NCI-H1417 (cell line): ENCODE results near the gene KLHL29.

ENCODE experiments used
- DNase-seq, 3 experiments: peaks; one replicate each; lab custom pipeline; 2025; lab: John Stamatoyannopoulos, UW

Gene KLHL29

DNA sequence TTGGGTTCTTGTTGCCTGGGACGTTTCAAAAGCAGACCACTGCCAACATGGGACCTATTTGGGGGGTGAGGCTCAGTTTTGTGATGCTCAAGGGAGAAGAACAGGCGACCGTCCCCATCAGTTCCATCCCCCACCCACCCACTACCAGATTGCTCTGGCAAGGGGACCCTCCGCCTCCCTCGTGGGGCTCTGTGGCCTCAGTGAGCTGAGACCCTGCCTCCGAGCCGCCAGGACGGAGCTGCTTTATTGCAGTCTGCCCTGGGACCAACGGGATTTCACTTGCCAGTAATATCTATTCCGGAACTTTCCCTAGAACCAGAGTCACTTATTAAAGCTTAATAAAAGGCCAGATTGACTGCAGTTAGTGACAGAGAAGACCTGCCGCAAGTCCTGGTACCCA is 146.3 kb downstream of the KLHL29 start:
- DNase-seq = no peak

DNA sequence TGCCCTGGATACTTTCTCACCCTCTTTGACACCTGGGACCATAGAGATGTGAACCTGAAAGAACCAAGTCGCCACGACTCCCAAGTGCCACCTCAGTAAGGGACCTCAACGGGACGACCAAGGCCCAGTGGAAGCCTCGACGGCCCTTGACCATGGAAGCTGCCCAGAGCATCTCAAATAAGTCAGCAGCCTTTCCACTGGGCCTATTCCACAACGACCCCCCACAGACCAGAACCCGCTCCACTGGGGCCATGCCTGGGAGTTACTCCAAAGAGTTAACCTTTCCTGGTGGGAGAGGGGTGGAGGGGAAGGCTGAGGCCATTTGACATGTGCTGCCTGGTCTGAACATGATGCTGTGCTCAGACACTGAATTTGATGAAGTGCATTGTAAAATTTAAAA is 146.9 kb downstream of the KLHL29 start:
- no peak for DNase-seq

DNA sequence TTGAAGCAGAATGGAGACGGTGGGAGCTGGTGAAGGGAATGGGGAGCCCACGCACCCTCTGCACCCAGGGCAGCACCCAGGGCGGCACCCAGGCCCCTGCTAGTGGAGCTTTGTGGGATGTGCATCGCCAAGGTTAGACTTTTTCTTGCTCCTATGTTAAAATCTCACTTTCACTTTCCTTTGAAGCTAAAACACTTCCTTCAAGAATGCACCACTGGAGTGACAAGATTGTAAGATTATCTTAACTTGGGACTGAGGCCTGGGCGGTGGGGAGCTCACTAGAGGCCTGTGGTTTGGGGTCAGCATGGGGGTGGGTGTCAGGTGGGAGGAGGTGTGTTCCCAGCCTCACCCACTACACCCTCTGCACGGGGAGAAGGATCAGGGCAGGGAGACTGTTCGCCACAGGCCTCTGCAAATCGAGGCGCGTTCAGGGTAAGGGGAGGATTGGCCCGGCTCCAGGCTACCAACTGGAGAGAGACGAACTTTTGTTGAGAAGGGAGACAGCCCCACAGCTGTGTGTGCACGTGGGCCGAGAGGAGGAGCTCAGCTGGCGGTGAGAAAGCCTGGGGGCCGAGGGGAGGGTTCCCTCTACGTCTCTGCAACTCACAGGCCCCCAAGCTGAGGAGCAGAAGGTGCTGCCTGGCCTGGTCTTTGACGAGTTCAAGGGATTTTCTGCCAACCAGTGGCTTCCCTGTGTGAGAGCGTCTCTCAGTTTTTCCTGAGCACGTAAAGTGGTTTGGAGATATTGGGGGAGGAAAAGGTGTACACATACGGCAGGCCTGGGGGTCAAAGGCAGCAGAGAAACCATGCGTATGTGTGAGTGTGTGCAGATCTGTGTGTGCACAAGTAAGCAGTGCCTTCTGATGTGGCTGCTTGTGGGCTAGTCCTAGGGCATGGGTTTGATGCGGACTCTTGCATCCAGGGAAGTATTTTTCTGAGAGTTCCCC is 147.7 kb downstream of the KLHL29 start:
- peak in 2 of 3 experiments; percentile 39 to 56 for DNase-seq

DNA sequence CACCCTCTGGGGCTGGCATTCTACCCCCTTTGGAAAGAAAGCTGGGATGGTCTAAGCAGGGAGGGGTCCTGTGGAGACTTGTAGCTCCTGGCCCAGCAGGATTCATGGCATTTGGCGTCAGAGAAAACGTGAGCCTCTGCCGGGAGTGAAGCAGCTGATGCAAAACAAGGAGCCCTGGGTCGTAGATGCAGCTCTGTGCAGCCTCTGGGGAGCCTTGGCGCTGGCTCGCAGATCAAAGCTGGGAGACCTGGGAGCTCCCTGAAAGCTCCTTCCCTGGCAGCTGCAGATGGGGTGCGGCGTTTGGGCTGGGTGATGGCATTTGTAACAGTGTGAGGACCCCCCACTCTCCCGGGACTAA is 148.3 kb downstream of the KLHL29 start:
- peak in 1 of 3 experiments; percentile 54 for DNase-seq

DNA sequence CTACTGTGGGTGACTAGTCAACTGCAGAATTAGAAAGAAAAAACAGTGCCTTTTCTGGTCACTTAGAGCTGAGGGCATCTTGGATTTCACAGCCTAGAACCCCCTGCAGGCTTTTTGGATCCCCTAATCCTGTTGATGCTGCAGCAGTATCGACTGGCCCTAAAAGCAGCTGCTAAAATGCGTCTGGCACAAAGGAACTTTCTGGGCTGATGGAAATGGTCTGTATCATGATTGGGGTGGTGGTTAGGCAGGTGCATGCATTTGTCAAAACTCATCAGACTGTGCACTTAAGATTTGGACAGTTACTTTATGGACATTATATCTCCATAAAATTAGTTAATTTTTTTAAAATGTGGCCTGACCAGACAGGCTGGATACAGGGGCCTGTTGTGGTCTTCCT is 149.8 kb downstream of the KLHL29 start:
- no peak for DNase-seq

DNA sequence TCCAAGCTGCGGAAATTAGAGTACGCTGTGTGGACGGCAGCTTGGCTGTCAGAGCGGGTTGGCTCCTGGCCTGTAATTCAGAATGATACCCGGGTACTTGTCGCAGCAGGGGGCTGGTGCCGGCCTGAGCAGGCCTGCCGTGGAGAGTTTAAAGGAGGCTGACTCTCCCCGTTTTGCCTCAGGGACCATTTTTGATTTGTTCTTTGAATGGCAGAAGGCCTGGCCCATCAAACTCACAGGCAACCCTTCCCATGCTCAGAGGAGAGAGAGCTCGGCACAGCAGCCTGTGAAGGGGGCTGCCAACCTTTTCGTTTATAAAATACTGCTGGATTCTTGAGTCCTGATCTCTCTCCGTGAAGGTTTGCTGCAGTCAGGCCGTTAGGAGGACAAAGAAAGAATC is 151.3 kb downstream of the KLHL29 start:
- peak in 1 of 3 experiments; percentile 31 for DNase-seq

DNA sequence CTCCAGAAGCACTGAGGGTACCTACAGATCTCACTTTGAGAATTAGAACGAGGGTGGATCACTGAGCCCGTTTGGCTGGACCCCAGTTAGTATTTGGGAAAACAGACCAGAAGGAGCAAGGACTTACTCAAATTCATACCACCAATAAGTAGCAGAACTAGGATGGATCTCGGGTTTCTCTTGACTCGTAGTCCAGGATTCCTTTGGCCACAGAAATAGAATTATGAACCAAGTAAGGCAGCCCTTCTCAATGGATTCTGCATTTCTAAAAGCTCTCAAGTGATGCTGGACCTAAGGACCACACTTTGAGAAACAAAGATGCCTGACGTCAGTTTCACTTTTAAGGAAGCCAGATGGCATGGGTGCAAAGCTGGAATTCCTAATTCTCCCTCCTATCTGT is 153.0 kb downstream of the KLHL29 start:
- no peak for DNase-seq

DNA sequence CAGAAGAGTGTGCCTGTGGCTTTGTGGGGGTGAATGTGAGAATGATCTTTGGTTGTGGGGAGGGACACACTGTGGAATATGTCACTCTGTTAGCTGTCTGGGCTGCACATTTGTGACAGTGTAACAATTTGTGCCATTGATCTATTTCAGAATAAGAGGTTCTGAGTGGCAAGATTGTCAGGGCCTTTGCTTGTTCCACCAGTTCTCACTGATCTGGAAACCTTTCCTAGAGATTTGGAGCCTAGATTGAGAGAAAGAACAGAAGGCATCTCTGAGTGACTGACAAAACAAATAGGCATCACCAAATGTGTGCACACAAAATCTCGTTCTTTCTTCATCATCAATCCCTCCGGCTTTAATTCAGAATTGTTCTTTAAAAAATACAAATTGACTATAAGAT is 153.6 kb downstream of the KLHL29 start:
- no peak for DNase-seq

DNA sequence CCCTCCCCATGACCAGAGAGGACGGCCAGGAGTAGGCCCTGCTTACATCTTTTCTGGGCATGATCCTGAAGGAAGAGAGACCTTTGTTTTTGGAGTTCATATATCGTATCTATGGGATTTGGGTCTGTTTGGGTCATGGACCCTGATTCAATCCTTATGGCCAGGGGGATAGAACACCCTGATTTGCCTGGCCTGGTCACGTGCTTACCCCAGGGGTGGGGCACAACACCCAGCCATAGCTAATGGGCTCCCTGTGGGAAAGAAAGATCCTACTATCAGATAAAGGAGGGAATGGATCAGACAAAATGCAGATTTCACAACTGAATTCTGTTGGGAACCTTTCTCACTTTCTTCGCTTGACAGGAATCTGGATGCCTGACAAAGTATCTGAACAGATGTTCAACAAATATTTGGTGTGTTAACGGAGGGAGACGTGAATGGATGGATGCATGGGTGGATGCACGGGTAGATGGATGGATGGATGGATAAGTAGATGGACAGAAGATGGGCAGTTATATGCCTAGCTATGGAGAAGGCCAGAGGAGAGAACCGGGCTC is 155.9 kb downstream of the KLHL29 start:
- no peak for DNase-seq

DNA sequence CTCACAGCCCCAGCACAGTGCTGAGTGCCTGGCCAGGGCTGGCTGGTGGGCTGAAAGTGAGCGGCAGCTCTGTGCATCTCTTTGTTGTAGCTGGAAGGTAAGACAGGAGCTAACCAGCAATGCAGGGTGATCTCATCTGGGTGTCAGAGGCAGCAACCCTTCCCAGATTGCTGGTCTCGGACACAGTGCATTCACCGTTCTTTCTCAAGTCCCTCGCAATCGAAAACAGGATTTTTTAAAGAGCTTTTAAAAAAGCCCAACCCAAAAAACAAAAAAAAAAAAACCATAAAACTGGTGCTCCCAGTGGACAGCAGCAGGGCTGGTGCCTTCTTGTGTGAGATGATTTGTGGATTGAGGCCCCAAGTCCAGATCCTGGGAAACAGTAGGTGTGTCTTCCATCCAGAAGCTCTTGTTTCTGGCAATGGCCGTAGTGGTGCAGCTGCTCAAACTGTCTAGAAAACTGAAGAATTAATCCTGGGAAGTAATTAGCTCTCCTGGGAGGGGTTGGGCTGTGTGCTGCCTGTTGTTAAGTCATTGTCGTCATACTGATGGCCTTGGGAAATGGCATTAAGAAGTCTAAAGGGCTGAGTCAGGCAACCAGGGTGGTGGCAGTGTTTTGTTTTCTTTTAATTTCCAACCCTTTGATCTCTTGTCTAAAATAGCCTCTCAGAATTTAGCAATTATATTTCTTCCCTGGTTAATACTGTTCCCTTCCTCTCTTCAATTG is 156.7 kb downstream of the KLHL29 start:
- peak; percentile 58 to 89 (median 65) for DNase-seq

DNA sequence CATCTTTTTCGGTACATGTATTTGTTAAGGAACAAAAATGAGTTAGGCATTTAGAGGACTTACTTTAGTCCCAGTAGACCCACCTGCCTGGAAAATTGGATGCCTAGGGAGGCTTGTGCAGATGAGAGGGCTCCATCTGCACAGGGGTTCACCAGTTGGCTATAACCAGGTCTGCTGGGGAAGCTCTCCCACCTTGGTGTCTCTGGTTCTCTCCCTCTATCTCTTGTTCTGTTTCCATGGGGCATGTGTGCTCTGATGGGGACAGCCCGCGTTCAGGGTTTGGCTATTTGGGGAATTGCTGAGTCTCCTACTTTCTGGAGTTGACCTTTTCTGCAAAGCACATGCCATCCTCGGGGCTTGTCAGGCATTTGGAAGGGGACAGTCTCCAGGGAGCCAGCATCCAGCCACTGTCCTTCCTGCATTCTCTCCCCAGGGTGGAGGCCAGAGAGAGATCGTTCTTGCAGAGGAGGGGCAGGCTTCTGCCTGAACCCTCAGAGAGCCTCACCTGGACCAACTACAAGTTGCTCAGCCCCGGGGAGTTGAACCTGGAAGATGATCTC is 157.3 kb downstream of the KLHL29 start:
- peak in 1 of 3 experiments; percentile 40 for DNase-seq

DNA sequence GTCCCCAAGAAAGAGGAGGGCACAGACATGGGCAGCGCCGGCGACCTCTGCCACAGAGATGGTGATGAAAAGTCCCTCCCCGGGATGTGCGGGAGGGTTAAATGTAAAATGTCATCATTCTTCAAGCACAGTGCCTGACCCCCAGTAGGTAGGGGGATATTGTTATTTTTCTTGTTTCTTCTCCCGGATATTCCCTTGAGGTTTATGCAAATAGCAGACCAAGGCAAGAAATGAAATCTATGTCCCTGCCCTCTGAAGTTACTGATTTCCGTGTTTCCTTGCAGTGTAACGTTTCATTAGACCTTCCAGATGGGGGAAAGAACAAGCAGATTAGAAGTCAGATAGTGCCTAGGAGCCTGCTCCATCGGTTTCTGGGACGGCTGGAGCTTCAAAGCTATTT is 158.3 kb downstream of the KLHL29 start:
- no peak for DNase-seq

DNA sequence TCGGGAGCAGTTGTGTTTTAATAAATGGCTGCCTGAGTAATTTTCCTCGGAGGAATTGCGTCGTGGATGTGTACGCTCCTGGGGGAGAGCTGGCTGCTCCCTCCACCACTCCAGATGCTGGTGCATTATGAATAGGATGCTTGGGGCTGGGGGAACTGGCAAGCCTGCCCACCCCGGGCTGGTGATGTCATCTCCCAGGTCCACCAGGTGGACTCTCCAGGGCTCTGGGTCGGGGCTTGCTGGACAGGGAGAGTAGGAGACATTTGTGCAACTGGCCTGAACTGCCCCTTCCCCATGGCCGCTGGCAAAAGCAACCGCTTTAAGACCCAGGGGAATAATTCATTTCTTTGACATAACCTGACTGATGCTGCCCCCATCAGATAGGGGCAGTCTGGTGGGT is 158.7 kb downstream of the KLHL29 start:
- DNase-seq = no peak

DNA sequence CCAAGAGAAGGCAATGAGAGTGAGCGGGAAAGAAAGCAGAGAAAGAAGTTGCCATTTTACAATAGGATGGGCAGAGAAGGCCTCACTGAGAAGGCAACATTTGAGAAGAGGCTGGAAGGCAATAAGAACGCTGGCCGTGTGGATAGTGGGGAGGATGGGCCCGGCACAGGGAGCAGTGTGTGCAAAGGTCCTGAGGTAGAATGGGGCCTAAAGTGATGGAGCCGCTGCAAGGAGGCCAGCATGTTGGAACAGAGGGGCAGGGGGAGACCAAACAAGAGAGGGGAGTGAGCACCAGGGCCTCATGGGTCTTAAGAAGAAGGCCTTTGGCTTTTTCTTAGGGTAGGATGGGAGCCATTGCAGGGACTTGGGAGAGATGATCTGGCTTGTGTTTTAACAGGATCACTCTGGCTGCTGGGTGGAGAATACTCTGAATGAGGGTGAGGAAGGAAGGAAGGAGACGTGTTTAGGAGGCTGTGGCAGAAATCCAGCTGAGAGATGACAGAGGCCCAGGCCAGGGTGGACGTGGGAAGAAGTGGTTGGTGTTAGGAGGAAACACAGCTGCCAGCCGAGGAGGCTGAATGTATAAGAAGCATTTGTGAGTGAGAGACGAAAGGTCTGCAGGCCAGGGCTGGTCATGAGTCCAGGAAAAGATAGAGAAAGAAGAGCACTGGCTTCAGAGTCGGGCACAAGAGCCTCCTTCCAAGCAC is 159.8 kb downstream of the KLHL29 start:
- DNase-seq = no peak

DNA sequence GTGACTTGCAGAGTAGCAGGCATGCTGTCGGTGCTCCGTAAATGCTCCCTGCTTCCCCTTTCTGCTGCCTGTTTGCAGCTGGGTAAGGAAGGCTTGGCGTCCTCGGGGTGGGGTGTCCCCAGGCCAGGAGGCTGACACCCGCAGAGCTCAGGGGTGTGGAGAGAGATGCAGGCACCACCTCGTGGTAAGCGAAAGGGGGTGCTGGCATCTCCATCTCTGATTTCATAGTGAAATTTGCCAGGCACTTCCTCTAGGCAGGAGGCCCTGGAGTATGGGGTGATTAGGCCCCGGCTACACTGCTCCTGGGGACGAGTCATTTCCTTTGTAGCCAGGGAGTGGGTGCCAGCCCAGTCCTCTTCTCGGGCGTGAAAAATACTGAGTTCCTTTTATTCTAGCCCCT is 160.4 kb downstream of the KLHL29 start:
- peak in 2 of 3 experiments; percentile 35 to 54 for DNase-seq

DNA sequence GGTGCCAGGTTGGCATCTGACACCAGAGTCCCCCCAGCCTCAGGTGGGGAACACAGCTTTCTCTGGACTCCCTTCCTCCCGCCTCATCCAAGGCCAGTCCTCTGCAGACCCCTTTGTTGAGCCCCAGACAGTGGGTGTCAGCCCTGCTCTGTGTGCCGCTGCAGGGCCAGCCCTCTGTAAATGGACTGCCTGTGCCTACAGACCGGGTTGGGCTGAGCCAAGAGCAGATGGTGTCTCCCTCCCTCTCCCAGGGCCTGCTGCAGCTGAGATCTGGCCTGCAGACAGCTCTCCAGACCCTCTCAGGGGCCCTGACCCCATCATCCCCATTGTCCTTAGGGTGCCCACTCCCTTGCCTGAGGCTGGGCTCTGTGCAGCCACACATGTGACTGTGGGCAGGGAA is 160.8 kb downstream of the KLHL29 start:
- peak in 2 of 3 experiments; percentile 35 to 54 for DNase-seq

DNA sequence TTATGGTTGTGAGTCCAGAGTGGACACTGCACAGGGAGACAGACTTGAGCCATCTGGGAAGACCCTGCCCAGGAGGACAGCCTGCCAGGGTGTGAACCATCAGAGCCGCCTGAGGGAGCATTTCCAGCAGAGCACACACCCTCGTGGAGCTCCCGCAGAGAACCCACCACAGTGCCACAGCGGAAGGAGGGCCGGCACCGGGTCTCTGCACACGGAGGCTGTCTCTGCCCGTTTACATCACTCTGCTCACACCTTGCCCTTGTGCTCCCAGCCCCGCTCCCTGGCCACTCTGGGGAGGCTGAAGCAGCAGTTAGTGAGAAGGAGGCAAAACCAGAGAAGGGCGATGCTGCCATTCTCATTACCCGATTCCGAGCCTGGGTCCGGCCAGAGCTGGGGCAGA is 161.9 kb downstream of the KLHL29 start:
- DNase-seq = no peak

DNA sequence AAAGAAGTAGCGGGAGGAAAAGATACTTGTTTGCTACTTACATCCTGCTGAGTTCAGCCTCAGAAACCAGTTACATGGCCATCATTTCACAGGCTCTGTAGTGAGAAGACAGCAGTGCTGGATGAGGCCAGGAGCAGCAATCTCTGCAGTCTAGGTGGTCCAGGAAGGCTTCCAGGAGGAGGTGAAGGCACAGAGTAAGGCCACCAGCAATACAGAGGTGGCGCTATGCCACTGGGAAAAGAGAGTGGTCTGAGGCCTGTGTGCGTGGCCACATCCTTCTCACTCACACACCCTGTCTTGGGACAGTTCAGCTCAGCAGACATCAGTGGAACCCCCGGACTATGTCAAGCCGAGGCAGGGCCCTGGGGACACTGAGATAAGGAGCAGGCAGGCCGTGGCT is 162.7 kb downstream of the KLHL29 start:
- no peak for DNase-seq

DNA sequence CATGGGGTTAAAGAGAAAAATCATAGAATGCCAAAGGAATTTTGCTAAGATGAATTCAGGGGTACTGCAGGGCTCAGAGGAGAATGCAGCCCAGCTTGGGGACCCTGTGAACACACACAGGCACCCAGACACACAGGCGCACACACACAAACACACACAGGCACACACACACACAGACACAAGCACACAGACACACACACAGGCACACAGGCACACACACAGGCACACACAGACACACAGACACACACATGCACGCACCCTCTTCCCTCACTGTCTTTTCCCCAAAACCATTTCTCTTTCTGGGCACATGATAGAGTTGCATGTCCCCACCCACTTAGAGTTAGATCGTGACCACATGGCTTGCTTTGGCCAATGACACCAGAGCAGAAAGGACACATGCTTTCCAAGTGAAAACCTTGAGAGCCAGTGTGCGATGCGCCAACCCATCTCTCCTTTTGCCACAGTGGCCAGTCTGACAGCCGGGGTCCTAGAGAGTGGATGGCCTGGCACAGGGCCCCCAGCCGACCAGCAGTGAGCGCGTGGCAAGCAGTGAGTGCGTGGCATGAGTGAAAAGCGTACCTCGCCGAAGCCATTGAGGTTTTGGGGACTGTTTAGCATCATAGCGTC is 163.3 kb downstream of the KLHL29 start:
- DNase-seq = peak in 1 of 3 experiments; percentile 48

DNA sequence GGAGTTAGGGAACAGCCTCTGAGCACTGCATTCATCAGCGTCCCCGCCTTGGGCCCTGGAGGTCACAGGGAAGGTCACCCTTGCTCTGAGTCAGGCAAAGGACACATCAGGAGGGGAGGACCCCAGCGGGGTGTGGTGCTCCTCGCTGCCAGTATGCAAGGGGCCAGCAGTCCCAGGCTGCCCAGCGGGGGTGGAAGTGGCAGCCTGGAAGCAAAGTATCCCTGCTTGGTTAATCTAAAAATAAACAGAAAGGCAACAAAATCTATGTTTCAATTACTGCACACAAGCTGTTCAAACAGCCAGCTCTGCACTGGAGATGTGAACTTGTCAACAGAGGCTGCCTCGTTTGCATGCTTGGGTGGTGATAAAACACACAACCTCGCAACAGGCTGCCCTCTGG is 164.1 kb downstream of the KLHL29 start:
- DNase-seq = peak in 2 of 3 experiments; percentile 89 to 96

DNA sequence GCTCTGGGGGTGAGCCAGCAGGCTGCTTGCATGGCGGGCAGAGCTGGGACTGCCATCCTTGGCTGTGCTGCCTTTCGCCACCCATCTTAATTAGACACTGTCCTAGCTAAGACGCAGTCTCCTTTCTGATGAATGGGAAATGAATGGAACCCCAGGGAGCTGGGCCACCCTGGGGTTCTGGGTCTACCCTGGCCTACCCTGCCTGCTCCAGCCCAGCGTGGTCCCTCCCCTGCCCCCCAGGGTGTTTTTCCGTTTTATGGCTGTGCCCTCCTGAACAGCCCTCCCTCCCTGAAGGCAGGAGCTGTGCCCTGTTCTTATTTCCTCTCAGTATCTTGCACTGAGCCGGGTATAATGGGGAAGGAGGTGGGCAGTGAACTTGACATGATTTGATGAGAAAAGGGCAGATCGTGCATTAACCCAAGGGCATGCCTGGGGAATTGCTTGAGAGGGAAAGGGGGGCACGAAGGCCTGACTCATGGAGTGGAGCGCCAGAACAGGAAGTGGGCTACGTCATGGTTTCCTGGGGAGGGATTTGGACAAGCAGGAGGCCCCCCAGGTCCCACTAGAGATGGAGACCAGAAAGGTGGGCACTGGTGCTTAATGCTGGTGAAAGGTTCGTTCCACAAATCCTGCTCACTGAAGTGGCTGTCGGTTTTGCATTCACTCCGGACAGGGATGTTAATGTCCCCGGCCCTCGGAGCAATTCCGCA is 165.0 kb downstream of the KLHL29 start:
- DNase-seq = peak in 2 of 3 experiments; percentile 89 to 90
